Stomach (tissue), 9 donors: ENCODE data around the gene CACFD1. TPM values are rescaled to one million over a fixed set of nuclear protein-coding genes. Genes with fewer than 3 reads are reported as not detected.
A peak's percentile ranks its signal among the peaks of the same experiment; 100 is the strongest.

ENCODE experiments used
- DNase-seq, 2 donors: peaks; one replicate each; pipeline versions ENCODE4 v3.0.0 to v3.0.0-alpha.2; 2013 to 2019
- H3K27ac ChIP-seq, 5 donors: fragments of 200-600 bp in 4 of 5; sonication (generic) in 4 of 5; one replicate each; pipeline ENCODE4 v1.5.1; 2013 to 2019; ENCODE audit warnings: mild to moderate bottlenecking in 1 of 5, moderate library complexity in 1 of 5
- H3K27me3 ChIP-seq, 3 donors: fragments of 200-600 bp; sonication (generic); one replicate each; pipeline ENCODE4 v1.5.1; 2017 to 2019; ENCODE audit warnings: mixed run types in 1 of 3
- H3K36me3 ChIP-seq, 4 donors: fragments of 200-600 bp; sonication (generic); 1 replicate in 3 of 4; 2 replicates in 1 of 4; pipeline ENCODE4 v1.5.1; 2016 to 2019
- H3K4me1 ChIP-seq, 4 donors: fragments of 200-600 bp; sonication (generic); one replicate each; pipeline ENCODE4 v1.5.1; 2016 to 2019
- H3K4me3 ChIP-seq, 4 donors: fragments of 200-600 bp; sonication (generic) in 3 of 4; one replicate each; pipeline ENCODE4 v1.5.1; 2016 to 2019; ENCODE audit warnings: mild to moderate bottlenecking in 1 of 4
- H3K9me3 ChIP-seq, 4 donors: fragments of 200-600 bp; sonication (generic); one replicate each; pipeline ENCODE4 v1.5.1; 2016 to 2019
- CTCF ChIP-seq, 7 experiments: fragments of 450-650 bp in 4 of 7; fragments of 200-600 bp in 3 of 7; sonication (generic) in 3 of 7; IDR thresholded peaks; one replicate each; pipeline ENCODE4 v1.5.1; 2016 to 2019; ENCODE audit warnings: antibody characterized with exemption in 7 of 7, control low read depth in 2 of 7, mild to moderate bottlenecking in 1 of 7
- EP300 ChIP-seq: sonication (generic); formaldehyde crosslinking; IDR thresholded peaks from one replicate; pipeline ENCODE4 v1.6.1; 2017; ENCODE audit warnings: antibody characterized with exemption
- POLR2A ChIP-seq, 4 donors: fragments of 450-650 bp; IDR thresholded peaks; one replicate each; pipeline ENCODE4 v1.6.1; 2016; ENCODE audit warnings: antibody characterized with exemption in 4 of 4, control low read depth in 2 of 4, mild to moderate bottlenecking in 1 of 4, moderate library complexity in 1 of 4
- POLR2AphosphoS5 ChIP-seq, 3 donors: sonication (generic); formaldehyde crosslinking; IDR thresholded peaks; one replicate each; pipeline ENCODE4 v1.6.1; 2016; ENCODE audit warnings: antibody characterized with exemption in 3 of 3
- WGBS, 5 donors: extraction: QIAGEN DNeasy Blood & Tissue Kit in 3 of 5; methylation state at CpG; one replicate each; pipeline versions ENCODE4 v1.1.5 to v1.1.7; 2013 to 2018; 5-methylcytosine and 5-hydroxymethylcytosine counted together
- intact Hi-C: fragments of 100-400 bp; cut with DNase I; formaldehyde crosslinking; loops from one replicate; pipeline ENCODE4 v1.15.1; 2023; ENCODE audit warnings: low total_unique reads
- polyA plus RNA-seq, 3 donors: library from polyadenylated mRNA; stranded (reverse); fragments of 200-250 nt; gene quantifications; one replicate each; pipeline ENCODE4 v1.2.3, GENCODE V29; 2013
- total RNA-seq, 5 donors: library from RNA; depleted of rRNA; stranded (reverse); fragments of >200 nt; gene quantifications; one replicate each; pipeline versions ENCODE4 v1.1.0 to v1.2.3, GENCODE V29; 2014 to 2016
- donor health status: healthy with polysubstance abuse.
- donor health status: Bipolar disorder and iron deficiency.
- donor health status: healthy.

The CACFD1 gene
- total and polyA plus RNA-seq, 8 donors: 11.7 to 74.2 (median 22.5) TPM

GRCh38 chr9:133461975-133462374 lies 2.2 kb downstream of the CACFD1 start:
- H3K4me3 ChIP-seq: no peak overlapping the region
- H3K9me3 ChIP-seq: no peaks in the 10 kb centered on the region
- peak; percentile 44 to 46 for DNase-seq
- H3K27me3 ChIP-seq: no peaks in the 10 kb centered on the region
- H3K27ac ChIP-seq: peak overlapping the region in 3 of 5 donors; percentile 96 to 98 (median 98)
- intact Hi-C loops: no loop called here
- H3K36me3 ChIP-seq: peaks cover 9 to 34% (median 32%) of the 10 kb centered on the region in 4 donors
- peaks cover 31 to 53% (median 38%) of the 10 kb centered on the region in 4 donors for H3K4me1 ChIP-seq
- TF ChIP-seq POLR2A (IDR thresholded peaks at IDR 0.05) (no peak), EP300 (no peak), POLR2AphosphoS5 (IDR thresholded peaks at IDR 0.05) (no peak), CTCF (IDR thresholded peaks at IDR 0.05) (no peak)
- 33 to 59% (median 39%) methylated on average over 3 to 4 of the region's 4 CpGs for WGBS, 5 donors

DNA sequence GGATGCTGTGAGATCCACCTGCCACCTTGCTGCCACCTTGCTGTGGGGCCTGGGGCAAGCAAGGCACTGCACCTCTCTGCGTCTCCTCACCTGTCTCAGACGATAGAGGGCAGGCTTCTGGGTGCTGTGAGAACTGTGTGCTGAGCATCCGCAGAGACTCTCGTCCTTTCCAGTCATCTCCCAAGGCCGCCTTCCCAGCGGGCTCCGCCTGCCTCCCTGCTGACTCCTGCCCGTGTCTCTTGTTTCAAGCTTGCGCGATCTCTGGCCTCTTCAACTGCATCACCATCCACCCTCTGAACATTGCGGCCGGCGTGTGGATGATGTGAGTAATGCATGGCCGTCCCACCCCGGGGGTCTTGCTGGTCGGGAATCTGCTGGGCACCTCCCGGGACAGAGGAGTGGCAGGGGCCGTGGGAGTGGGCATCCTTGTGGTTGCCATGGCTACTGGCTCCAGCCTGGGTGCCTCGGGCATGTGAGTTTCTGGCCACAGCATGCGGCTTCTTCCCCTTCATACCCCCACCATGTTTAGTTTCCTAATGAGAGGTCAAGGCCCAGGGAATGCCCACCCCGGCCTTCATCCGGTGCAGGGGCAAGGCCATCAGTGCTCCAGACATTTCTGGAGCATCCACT lies 3.6 kb downstream of the CACFD1 start:
- Histone ChIP-seq H3K4me1 (peaks cover 31 to 58% (median 38%) of the 10 kb centered on the region in 4 donors), H3K4me3 (no peak overlapping the region), H3K27ac (no peak overlapping the region), H3K27me3 (no peaks in the 10 kb centered on the region), H3K36me3 (peaks cover 9 to 48% (median 46%) of the 10 kb centered on the region in 4 donors), H3K9me3 (no peaks in the 10 kb centered on the region)
- intact Hi-C loops: no loop called here
- TF ChIP-seq CTCF (IDR thresholded peaks at IDR 0.05) (peak in 2 of 7 experiments; percentile 4 to 17), POLR2A (IDR thresholded peaks at IDR 0.05) (no peak)
- no peak for DNase-seq
- whole genome bisulfite sequencing, 5 donors: 82 to 93% (median 88%) methylated on average over 20 to 22 of the region's 22 CpGs

- no peaks in the 10 kb centered on the region for H3K9me3 ChIP-seq
- TF ChIP-seq POLR2AphosphoS5 (IDR thresholded peaks at IDR 0.05) (no peak), POLR2A (IDR thresholded peaks at IDR 0.05) (no peak), EP300 (no peak), CTCF (IDR thresholded peaks at IDR 0.05) (no peak)
- no peak for DNase-seq
- no peak overlapping the region for H3K27ac ChIP-seq
- no peaks in the 10 kb centered on the region for H3K27me3 ChIP-seq
- intact Hi-C loops: no loop called here
- H3K4me1 ChIP-seq: peaks cover 28 to 58% (median 34%) of the 10 kb centered on the region in 4 donors
- 75 to 88% (median 76%) methylated on average over 22 to 24 of the region's 24 CpGs for WGBS, 5 donors
- peaks cover 14 to 55% (median 53%) of the 10 kb centered on the region in 4 donors for H3K36me3 ChIP-seq
- no peak overlapping the region for H3K4me3 ChIP-seq
Measured at GRCh38 chr9:133463864-133464615, 4.3 kb downstream of the CACFD1 start.

- TF ChIP-seq EP300 (no peak), POLR2A (IDR thresholded peaks at IDR 0.05) (no peak), CTCF (IDR thresholded peaks at IDR 0.05) (no peak), POLR2AphosphoS5 (IDR thresholded peaks at IDR 0.05) (no peak)
- peaks cover 14 to 61% (median 56%) of the 10 kb centered on the region in 4 donors for H3K36me3 ChIP-seq
- H3K27me3 ChIP-seq: no peaks in the 10 kb centered on the region
- intact Hi-C loops: no loop called here
- H3K9me3 ChIP-seq: no peaks in the 10 kb centered on the region
- 80 to 93% (median 91%) methylated on average over 7 to 10 of the region's 10 CpGs for WGBS, 5 donors
- no peak for DNase-seq
- no peak overlapping the region for H3K4me3 ChIP-seq
- H3K4me1 ChIP-seq: peaks cover 30 to 60% (median 35%) of the 10 kb centered on the region in 4 donors
- H3K27ac ChIP-seq: no peak overlapping the region
Measured at GRCh38 chr9:133464638-133465037, 4.9 kb downstream of the CACFD1 start.
